ENCODE data around the gene PDE6H. TPM values are rescaled to one million over a fixed set of nuclear protein-coding genes. Genes with fewer than 3 reads are reported as not detected.

PDE6H gene
- total and polyA plus RNA-seq, 11 donors = not detected

DNA sequence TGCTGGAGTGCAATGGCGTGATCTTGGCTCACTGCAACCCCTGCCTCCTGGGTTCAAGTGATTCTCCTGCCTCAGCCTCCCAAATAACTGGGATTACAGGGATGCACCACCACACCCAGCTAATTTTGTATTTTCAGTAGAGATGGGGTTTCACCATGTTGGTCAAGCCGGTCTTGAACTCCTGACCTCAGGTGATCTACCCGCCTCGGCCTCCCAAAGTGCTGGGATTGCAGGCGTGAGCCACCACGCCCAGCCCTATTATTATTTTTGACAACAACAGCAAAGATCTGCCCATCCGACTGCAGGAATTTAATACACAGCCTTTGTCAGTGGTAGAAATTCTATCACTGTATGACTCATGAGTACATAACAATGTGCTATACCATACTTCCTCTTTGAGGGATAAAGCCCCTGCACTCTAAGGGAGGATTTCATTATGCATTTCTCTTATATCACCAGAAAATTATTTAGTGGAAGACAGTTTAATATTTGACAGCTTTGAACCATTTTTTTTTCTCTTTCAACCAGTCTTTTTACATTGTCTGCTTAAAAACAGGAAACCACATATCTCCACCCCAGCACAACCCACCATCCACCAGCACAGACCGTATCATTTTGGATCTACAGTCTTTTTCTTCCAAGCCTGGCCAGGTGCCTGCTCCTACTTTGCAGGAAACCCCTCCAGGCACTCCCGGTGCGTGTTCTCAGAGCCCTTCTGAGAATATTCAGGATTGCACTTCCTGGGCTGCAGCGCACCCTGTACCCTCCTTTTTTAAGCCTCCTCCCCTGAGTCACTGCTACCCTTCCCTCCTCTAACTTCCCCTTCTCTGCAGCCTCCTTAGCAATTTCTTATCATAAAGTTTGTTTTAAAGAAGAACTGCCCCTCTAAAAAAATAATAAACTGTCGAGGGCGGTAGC, 12.0 kb upstream of the PDE6H start:
- Histone ChIP-seq H3K27me3 (no peaks in the 10 kb centered on the region), H3K36me3 (no peaks in the 10 kb centered on the region), H3K27ac (peak overlapping the region; percentile 71 to 92 (median 86)), H3K4me3 (peak overlapping the region; percentile 26 to 77 (median 56)), H3K9me3 (no peaks in the 10 kb centered on the region), H3K4me1 (peaks cover 0 to 80% (median 33%) of the 10 kb centered on the region in 12 donors)
- DNase-seq (peak; percentile 46 to 72 (median 63)), ATAC-seq (peak; percentile 51 to 83 (median 75))
- TF ChIP-seq POLR2A (IDR thresholded peaks at IDR 0.05) = no peak
- TF ChIP-seq, protein P1, sequence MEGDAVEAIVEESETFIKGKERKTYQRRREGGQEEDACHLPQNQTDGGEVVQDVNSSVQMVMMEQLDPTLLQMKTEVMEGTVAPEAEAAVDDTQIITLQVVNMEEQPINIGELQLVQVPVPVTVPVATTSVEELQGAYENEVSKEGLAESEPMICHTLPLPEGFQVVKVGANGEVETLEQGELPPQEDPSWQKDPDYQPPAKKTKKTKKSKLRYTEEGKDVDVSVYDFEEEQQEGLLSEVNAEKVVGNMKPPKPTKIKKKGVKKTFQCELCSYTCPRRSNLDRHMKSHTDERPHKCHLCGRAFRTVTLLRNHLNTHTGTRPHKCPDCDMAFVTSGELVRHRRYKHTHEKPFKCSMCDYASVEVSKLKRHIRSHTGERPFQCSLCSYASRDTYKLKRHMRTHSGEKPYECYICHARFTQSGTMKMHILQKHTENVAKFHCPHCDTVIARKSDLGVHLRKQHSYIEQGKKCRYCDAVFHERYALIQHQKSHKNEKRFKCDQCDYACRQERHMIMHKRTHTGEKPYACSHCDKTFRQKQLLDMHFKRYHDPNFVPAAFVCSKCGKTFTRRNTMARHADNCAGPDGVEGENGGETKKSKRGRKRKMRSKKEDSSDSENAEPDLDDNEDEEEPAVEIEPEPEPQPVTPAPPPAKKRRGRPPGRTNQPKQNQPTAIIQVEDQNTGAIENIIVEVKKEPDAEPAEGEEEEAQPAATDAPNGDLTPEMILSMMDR (IDR thresholded peaks at IDR 0.05) = no peak
- whole genome bisulfite sequencing, 4 donors = 40 to 57% (median 41%) methylated on average over 13 of the region's 13 CpGs
- intact Hi-C loops (cut with DNase I) = loop anchor here in 3 of 10 donors (5.0 kb wide), 2 partner anchors 54 to 74 kb away; partner anchors contain the start of gene MGP (in 2 of the 3)

DNA sequence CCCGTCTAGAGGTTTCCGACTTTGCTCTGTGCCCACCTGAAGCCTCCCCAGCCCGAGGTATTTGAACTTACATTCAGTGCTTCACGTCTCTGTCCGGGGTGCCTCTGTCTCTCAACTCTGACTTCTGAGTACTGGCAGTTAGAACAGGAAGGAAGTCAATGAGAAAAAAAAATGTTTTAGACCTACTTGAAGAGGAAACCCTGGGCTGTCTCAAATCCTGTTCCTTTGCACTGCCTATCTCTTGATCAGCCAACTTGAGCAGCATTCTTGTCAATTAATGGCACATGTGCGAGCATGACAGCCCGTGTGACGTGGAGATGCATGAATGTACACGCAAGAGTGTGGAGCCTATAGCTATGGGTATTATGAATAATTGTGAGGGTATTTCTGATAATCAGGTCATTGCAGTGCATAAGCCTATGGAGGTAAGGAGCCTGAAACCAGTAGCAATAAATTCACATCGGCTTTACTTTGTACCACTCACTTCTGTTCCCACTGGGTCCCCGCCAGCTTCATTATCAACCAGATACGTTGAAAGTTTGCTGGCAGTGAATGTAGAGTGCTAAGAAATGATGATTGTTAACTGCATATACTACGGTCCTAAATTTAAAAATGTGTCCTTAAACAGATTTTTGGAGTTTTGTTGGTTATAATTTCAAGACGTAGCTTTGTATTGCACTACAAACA, 11.2 kb upstream of the PDE6H start, which contains the start of gene ARHGDIB:
ARHGDIB (minus strand) TSS at position 136 of the 687 bp plus-strand sequence. CDS start 10,889 bp downstream, outside the sequence.
- peak; percentile 73 to 82 (median 79) for ATAC-seq
- no peaks in the 10 kb centered on the region for H3K27me3 ChIP-seq
- peak within 1 kb of the TSS; percentile 26 to 77 (median 56) for H3K4me3 ChIP-seq
- peaks cover 0 to 72% (median 26%) of the 10 kb centered on the region in 12 donors for H3K4me1 ChIP-seq
- H3K27ac ChIP-seq = peak within 1 kb of the TSS; percentile 71 to 92 (median 86)
- DNase-seq = peak; percentile 29 to 58 (median 49)
- intact Hi-C loops (cut with DNase I) = loop anchor here in 3 of 10 donors (5.0 kb wide), 2 partner anchors 54 to 74 kb away; partner anchors contain the start of gene MGP (in 2 of the 3)
- no peaks in the 10 kb centered on the region for H3K9me3 ChIP-seq
- TF ChIP-seq POLR2A (IDR thresholded peaks at IDR 0.05) = no peak
- TF ChIP-seq, protein P1 (IDR thresholded peaks at IDR 0.05) = no peak
- no peaks in the 10 kb centered on the region for H3K36me3 ChIP-seq
- WGBS, 4 donors = 13 to 25% (median 23%) methylated on average over 14 of the region's 14 CpGs

DNA sequence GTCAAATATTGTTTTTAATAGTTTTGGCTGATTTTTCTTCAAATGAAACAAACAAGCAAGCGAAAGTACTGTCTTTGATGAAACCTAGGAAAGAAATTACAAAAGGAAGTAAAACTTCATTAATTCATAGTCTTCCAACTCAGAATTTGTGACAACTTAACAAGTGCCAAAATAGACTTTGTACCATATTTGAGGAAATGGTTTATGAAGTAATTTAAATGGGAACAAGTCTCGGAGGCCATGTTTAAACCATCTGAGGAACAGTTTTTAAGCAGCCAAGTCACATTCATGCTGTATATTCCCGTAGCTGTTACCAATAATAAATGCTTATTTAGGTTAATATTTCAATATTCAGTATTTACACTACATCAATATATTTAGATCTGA, 10.7 kb upstream of the PDE6H start:
- Histone ChIP-seq H3K36me3 (no peaks in the 10 kb centered on the region), H3K9me3 (no peaks in the 10 kb centered on the region), H3K27ac (peak overlapping the region; percentile 71 to 92 (median 86)), H3K4me1 (peaks cover 0 to 67% (median 21%) of the 10 kb centered on the region in 12 donors), H3K4me3 (peak overlapping the region in 11 of 12 donors; percentile 31 to 77 (median 57)), H3K27me3 (no peaks in the 10 kb centered on the region)
- TF ChIP-seq, protein P1 (IDR thresholded peaks at IDR 0.05) = no peak
- no peak for TF ChIP-seq POLR2A (IDR thresholded peaks at IDR 0.05)
- 58 to 69% (median 62%) methylated on average over 3 of the region's 3 CpGs for WGBS, 4 donors
- no peak for DNase-seq
- intact Hi-C loops (cut with DNase I) = loop anchor here in 3 of 10 donors (5.0 kb wide), 2 partner anchors 55 to 75 kb away; partner anchors contain the start of gene MGP (in 2 of the 3)
- no peak for ATAC-seq

Data from heart left ventricle (tissue), 16 donors.